NCI-H1930 (cell line): Measurements from ENCODE around the gene ANGPTL2.

Experiments
- DNase-seq, 2 experiments: peaks; one replicate each; lab custom pipeline; 2025; lab: John Stamatoyannopoulos, UW

Gene ANGPTL2

GRCh38 chr9:127093319-127094020 lies 29.0 kb downstream of the ANGPTL2 start:
- DNase-seq = no peak

- DNase-seq = no peak
Observed at GRCh38 chr9:127092041-127092608, 30.3 kb downstream of the ANGPTL2 start.

GRCh38 chr9:127091526-127091925 lies 30.9 kb downstream of the ANGPTL2 start:
- DNase-seq = no peak

- DNase-seq = no peak
Observed at GRCh38 chr9:127090341-127090985, 32.0 kb downstream of the ANGPTL2 start.

- DNase-seq = no peak
Observed at GRCh38 chr9:127089631-127090081, 32.8 kb downstream of the ANGPTL2 start.

GRCh38 chr9:127088724-127089615 lies 33.5 kb downstream of the ANGPTL2 start:
- no peak for DNase-seq

GRCh38 chr9:127087836-127088235 lies 34.6 kb downstream of the ANGPTL2 start:
- no peak for DNase-seq

GRCh38 chr9:127087411-127087810 lies 35.0 kb downstream of the ANGPTL2 start:
- DNase-seq = no peak

- no peak for DNase-seq
Observed at GRCh38 chr9:127086771-127087170, 35.7 kb downstream of the ANGPTL2 start.

GRCh38 chr9:127085186-127085585 lies 37.2 kb downstream of the ANGPTL2 start:
- DNase-seq = no peak

GRCh38 chr9:127084076-127085039 lies 38.1 kb downstream of the ANGPTL2 start:
- DNase-seq = no peak

- no peak for DNase-seq
Observed at GRCh38 chr9:127083138-127083980, 39.1 kb downstream of the ANGPTL2 start.

GRCh38 chr9:127081250-127082185 lies 40.9 kb downstream of the ANGPTL2 start:
- DNase-seq = no peak

GRCh38 chr9:127079446-127080140 lies 42.8 kb downstream of the ANGPTL2 start:
- DNase-seq = no peak

GRCh38 chr9:127078988-127079387 lies 43.4 kb downstream of the ANGPTL2 start:
- DNase-seq = no peak

- DNase-seq = no peak
Observed at GRCh38 chr9:127078336-127078735, 44.1 kb downstream of the ANGPTL2 start.

GRCh38 chr9:127077644-127077946 lies 44.8 kb downstream of the ANGPTL2 start:
- DNase-seq = no peak

GRCh38 chr9:127076860-127077643 lies 45.4 kb downstream of the ANGPTL2 start:
- DNase-seq = no peak
